ENCODE measurements around the gene LTK.

The LTK gene

GRCh38 chr15:41499109-41499851 is 14.3 kb downstream of the LTK start:
- in situ Hi-C loops (cut with HindIII; ENCODE audit: low sequenced_read_pairs) = no loop called here

GRCh38 chr15:41498657-41499056 is 15.0 kb downstream of the LTK start:
- in situ Hi-C loops (cut with HindIII; ENCODE audit: low sequenced_read_pairs) = no loop called here

GRCh38 chr15:41495736-41496599 is 17.7 kb downstream of the LTK start:
- in situ Hi-C loops (cut with HindIII; ENCODE audit: low sequenced_read_pairs) = no loop called here

- in situ Hi-C loops (cut with HindIII; ENCODE audit: low sequenced_read_pairs) = no loop called here
Measured at GRCh38 chr15:41494922-41495735, 18.5 kb downstream of the LTK start.

GRCh38 chr15:41494190-41494921 is 19.3 kb downstream of the LTK start:
- in situ Hi-C loops (cut with HindIII; ENCODE audit: low sequenced_read_pairs) = no loop called here

GRCh38 chr15:41493902-41494189 is 19.8 kb downstream of the LTK start:
- in situ Hi-C loops (cut with HindIII; ENCODE audit: low sequenced_read_pairs) = no loop called here

GRCh38 chr15:41493205-41493901 is 20.3 kb downstream of the LTK start, which contains the start of gene ITPKA:
ITPKA (plus strand) TSS chr15:41493874; CDS start chr15:41493928, 54 bp downstream.
- in situ Hi-C loops (cut with HindIII; ENCODE audit: low sequenced_read_pairs) = no loop called here

GRCh38 chr15:41492597-41493204 is 20.9 kb downstream of the LTK start:
- in situ Hi-C loops (cut with HindIII; ENCODE audit: low sequenced_read_pairs) = no loop called here

- in situ Hi-C loops (cut with HindIII; ENCODE audit: low sequenced_read_pairs) = no loop called here
Measured at GRCh38 chr15:41491889-41492288, 21.7 kb downstream of the LTK start.

- in situ Hi-C loops (cut with HindIII; ENCODE audit: low sequenced_read_pairs) = no loop called here
Measured at GRCh38 chr15:41490355-41490754, 23.3 kb downstream of the LTK start.

GRCh38 chr15:41489641-41490040 is 24.0 kb downstream of the LTK start:
- in situ Hi-C loops (cut with HindIII; ENCODE audit: low sequenced_read_pairs) = no loop called here

- in situ Hi-C loops (cut with HindIII; ENCODE audit: low sequenced_read_pairs) = no loop called here
Measured at GRCh38 chr15:41487802-41488201, 25.8 kb downstream of the LTK start.

GRCh38 chr15:41487381-41487780 is 26.2 kb downstream of the LTK start:
- in situ Hi-C loops (cut with HindIII; ENCODE audit: low sequenced_read_pairs) = no loop called here

- in situ Hi-C loops (cut with HindIII; ENCODE audit: low sequenced_read_pairs) = no loop called here
Measured at GRCh38 chr15:41486286-41486685, 27.3 kb downstream of the LTK start.

GRCh38 chr15:41484937-41485625 is 28.5 kb downstream of the LTK start:
- in situ Hi-C loops (cut with HindIII; ENCODE audit: low sequenced_read_pairs) = no loop called here

GRCh38 chr15:41483519-41483918 is 30.1 kb downstream of the LTK start:
- in situ Hi-C loops (cut with HindIII; ENCODE audit: low sequenced_read_pairs) = no loop called here

GRCh38 chr15:41483115-41483514 is 30.5 kb downstream of the LTK start:
- in situ Hi-C loops (cut with HindIII; ENCODE audit: low sequenced_read_pairs) = no loop called here

- in situ Hi-C loops (cut with HindIII; ENCODE audit: low sequenced_read_pairs) = no loop called here
Measured at GRCh38 chr15:41482110-41482877, 31.3 kb downstream of the LTK start.
